Ectodermal cell (in vitro differentiated cells): ENCODE results near the gene P4HTM.

Source experiments
- H3K27ac ChIP-seq: 2 replicates; pipeline ENCODE4 v1.7.0; 2013; ENCODE audit warnings: mild to moderate bottlenecking, low read depth, low read length; ENCODE audit not compliant: insufficient read depth, poor library complexity, severe bottlenecking
- H3K27me3 ChIP-seq: 2 replicates; pipeline ENCODE4 v1.7.0; 2013; ENCODE audit warnings: mild to moderate bottlenecking, low read length; ENCODE audit not compliant: insufficient read depth, control insufficient read depth, poor library complexity, severe bottlenecking
- H3K36me3 ChIP-seq: one replicate; pipeline ENCODE4 v1.7.0; 2013; ENCODE audit warnings: low read length; ENCODE audit not compliant: control insufficient read depth, insufficient read depth
- H3K4me1 ChIP-seq: one replicate; pipeline ENCODE4 v1.7.0; 2013; ENCODE audit warnings: low read length; ENCODE audit not compliant: control insufficient read depth, insufficient read depth
- H3K4me3 ChIP-seq: 2 replicates; pipeline ENCODE4 v1.7.0; 2013; ENCODE audit warnings: low read depth, low read length, control low read depth; ENCODE audit not compliant: insufficient read depth
- H3K9me3 ChIP-seq: 2 replicates; pipeline ENCODE4 v1.7.0; 2013; ENCODE audit warnings: mild to moderate bottlenecking, low read length, moderate library complexity; ENCODE audit not compliant: control insufficient read depth
- WGBS, 2 experiments: methylation state at CpG; one replicate each; pipeline ENCODE4 v1.1.7; 2013; ENCODE audit warnings: missing lambda C conversion rate in 2 of 2; 5-methylcytosine and 5-hydroxymethylcytosine counted together

Gene P4HTM

GRCh38 chr3:48962340-48962739, 27.7 kb upstream of the P4HTM start:
- H3K27ac ChIP-seq: no peak overlapping the region
- 96% methylated on average over 2 of the region's 2 CpGs; no CpG with 5 or more reads in 1 of the 2 experiments for WGBS, 2 experiments
- H3K36me3 ChIP-seq: peaks cover 14% of the 10 kb centered on the region
- H3K9me3 ChIP-seq: no peaks in the 10 kb centered on the region
- no peaks in the 10 kb centered on the region for H3K4me1 ChIP-seq
- H3K27me3 ChIP-seq: no peaks in the 10 kb centered on the region
- no peak overlapping the region for H3K4me3 ChIP-seq

- 86 to 89% methylated on average over 4 of the region's 4 CpGs for WGBS, 2 experiments
- Histone ChIP-seq H3K27me3 (no peaks in the 10 kb centered on the region), H3K9me3 (no peaks in the 10 kb centered on the region), H3K4me1 (no peaks in the 10 kb centered on the region), H3K36me3 (peaks cover 14% of the 10 kb centered on the region), H3K27ac (no peak overlapping the region), H3K4me3 (no peak overlapping the region)
Observed at GRCh38 chr3:48962939-48963338, 27.1 kb upstream of the P4HTM start.

GRCh38 chr3:48963591-48963990, 26.4 kb upstream of the P4HTM start:
- Histone ChIP-seq H3K4me3 (no peak overlapping the region), H3K4me1 (no peaks in the 10 kb centered on the region), H3K9me3 (no peaks in the 10 kb centered on the region), H3K36me3 (peaks cover 19% of the 10 kb centered on the region), H3K27ac (no peak overlapping the region), H3K27me3 (no peaks in the 10 kb centered on the region)
- 79 to 85% methylated on average over 2 of the region's 2 CpGs for WGBS, 2 experiments

- peaks cover 35% of the 10 kb centered on the region for H3K36me3 ChIP-seq
- no peaks in the 10 kb centered on the region for H3K27me3 ChIP-seq
- no peaks in the 10 kb centered on the region for H3K4me1 ChIP-seq
- WGBS, 2 experiments: 96% methylated on average over 3 of the region's 3 CpGs; no CpG with 5 or more reads in 1 of the 2 experiments
- no peak overlapping the region for H3K27ac ChIP-seq
- no peak overlapping the region for H3K4me3 ChIP-seq
- H3K9me3 ChIP-seq: no peaks in the 10 kb centered on the region
Observed at GRCh38 chr3:48966367-48966766, 23.7 kb upstream of the P4HTM start.

- Histone ChIP-seq H3K4me1 (no peaks in the 10 kb centered on the region), H3K27me3 (no peaks in the 10 kb centered on the region), H3K9me3 (no peaks in the 10 kb centered on the region), H3K27ac (no peak overlapping the region), H3K36me3 (peaks cover 38% of the 10 kb centered on the region), H3K4me3 (no peak overlapping the region)
- WGBS, 2 experiments: 96 to 97% methylated on average over 7 of the region's 7 CpGs
Observed at GRCh38 chr3:48966876-48967361, 23.1 kb upstream of the P4HTM start.

GRCh38 chr3:48970586-48970985, 19.5 kb upstream of the P4HTM start:
- Histone ChIP-seq H3K27me3 (no peaks in the 10 kb centered on the region), H3K4me3 (no peak overlapping the region), H3K27ac (no peak overlapping the region), H3K36me3 (peaks cover 62% of the 10 kb centered on the region), H3K9me3 (no peaks in the 10 kb centered on the region), H3K4me1 (no peaks in the 10 kb centered on the region)
- 98% methylated on average over 6 of the region's 6 CpGs for WGBS, 2 experiments

GRCh38 chr3:48974076-48974864, 15.8 kb upstream of the P4HTM start:
- Histone ChIP-seq H3K4me1 (no peaks in the 10 kb centered on the region), H3K27me3 (no peaks in the 10 kb centered on the region), H3K36me3 (peaks cover 59% of the 10 kb centered on the region), H3K27ac (no peak overlapping the region), H3K4me3 (no peak overlapping the region), H3K9me3 (no peaks in the 10 kb centered on the region)
- 97% methylated on average over 10 of the region's 10 CpGs for WGBS, 2 experiments

- WGBS, 2 experiments: 94 to 96% methylated on average over 3 of the region's 3 CpGs
- Histone ChIP-seq H3K36me3 (peaks cover 44% of the 10 kb centered on the region), H3K9me3 (no peaks in the 10 kb centered on the region)
Observed at GRCh38 chr3:48979451-48979850, 10.6 kb upstream of the P4HTM start.

GRCh38 chr3:48980295-48980694, 9.7 kb upstream of the P4HTM start:
- Histone ChIP-seq H3K4me3 (no peak overlapping the region), H3K9me3 (no peaks in the 10 kb centered on the region), H3K36me3 (peaks cover 40% of the 10 kb centered on the region), H3K27ac (no peak overlapping the region), H3K4me1 (no peaks in the 10 kb centered on the region), H3K27me3 (no peaks in the 10 kb centered on the region)
- WGBS, 2 experiments: 96 to 97% methylated on average over 4 of the region's 4 CpGs

More at GRCh38 chr3:48979451-48979850, 10.6 kb upstream of the P4HTM start:
- no peak overlapping the region for H3K27ac ChIP-seq
- H3K4me1 ChIP-seq: no peaks in the 10 kb centered on the region
- no peaks in the 10 kb centered on the region for H3K27me3 ChIP-seq
- no peak overlapping the region for H3K4me3 ChIP-seq

GRCh38 chr3:48982016-48982415, 8.0 kb upstream of the P4HTM start:
- Histone ChIP-seq H3K4me1 (no peaks in the 10 kb centered on the region), H3K4me3 (no peak overlapping the region), H3K9me3 (no peaks in the 10 kb centered on the region), H3K36me3 (peaks cover 33% of the 10 kb centered on the region), H3K27ac (no peak overlapping the region), H3K27me3 (no peaks in the 10 kb centered on the region)
